GM18502 (cell line): ENCODE results near the gene SORL1.

Source experiments
- ATAC-seq: cut with Tn5 transposase; IDR thresholded peaks from one replicate; pipeline ENCODE4 v1.9.1; 2021; ENCODE audit warnings: mild to moderate bottlenecking; ENCODE audit not compliant: unreplicated experiment, poor library complexity

SORL1 gene

GRCh38 chr11:121523581-121524232 lies 71.6 kb downstream of the SORL1 start:
- ATAC-seq = no peak

- no peak for ATAC-seq
Measured at GRCh38 chr11:121524233-121524631, 72.1 kb downstream of the SORL1 start.

- no peak for ATAC-seq
Measured at GRCh38 chr11:121525376-121525775, 73.3 kb downstream of the SORL1 start.

GRCh38 chr11:121530257-121530656 lies 78.1 kb downstream of the SORL1 start:
- no peak for ATAC-seq

- no peak for ATAC-seq
Measured at GRCh38 chr11:121533601-121534000, 81.5 kb downstream of the SORL1 start.

GRCh38 chr11:121534131-121535093 lies 82.3 kb downstream of the SORL1 start:
- no peak for ATAC-seq

GRCh38 chr11:121535129-121535796 lies 83.1 kb downstream of the SORL1 start:
- no peak for ATAC-seq

- no peak for ATAC-seq
Measured at GRCh38 chr11:121536126-121536525, 84.0 kb downstream of the SORL1 start.

GRCh38 chr11:121538054-121538453 lies 85.9 kb downstream of the SORL1 start:
- peak; percentile 82 for ATAC-seq

GRCh38 chr11:121539000-121539399 lies 86.9 kb downstream of the SORL1 start:
- no peak for ATAC-seq

- no peak for ATAC-seq
Measured at GRCh38 chr11:121540627-121541026, 88.5 kb downstream of the SORL1 start.

- no peak for ATAC-seq
Measured at GRCh38 chr11:121543836-121544380, 91.8 kb downstream of the SORL1 start.

GRCh38 chr11:121544956-121545355 lies 92.8 kb downstream of the SORL1 start:
- no peak for ATAC-seq

GRCh38 chr11:121547574-121547973 lies 95.5 kb downstream of the SORL1 start:
- ATAC-seq = no peak

- no peak for ATAC-seq
Measured at GRCh38 chr11:121550247-121551030, 98.3 kb downstream of the SORL1 start.

- ATAC-seq = no peak
Measured at GRCh38 chr11:121551463-121551862, 99.3 kb downstream of the SORL1 start.

GRCh38 chr11:121552154-121552553 lies 100.0 kb downstream of the SORL1 start:
- ATAC-seq = no peak

GRCh38 chr11:121552644-121553043 lies 100.5 kb downstream of the SORL1 start:
- no peak for ATAC-seq

- no peak for ATAC-seq
Measured at GRCh38 chr11:121553389-121553788, 101.3 kb downstream of the SORL1 start.

- no peak for ATAC-seq
Measured at GRCh38 chr11:121553806-121554205, 101.7 kb downstream of the SORL1 start.
